ENCODE data around the gene CNN1.

The CNN1 gene

GRCh38 chr19:11541238-11541637 lies 2.6 kb downstream of the CNN1 start:
- Histone ChIP-seq H3K4me2 (ENCODE audit: low read length) (no peak overlapping the region), H3K4me1 (ENCODE audit: insufficient read depth, low read length, severe bottlenecking) (no peaks in the 10 kb centered on the region), H3K27me3 (ENCODE audit: insufficient read depth, low read length) (peaks cover 4% of the 10 kb centered on the region; the same call in 1 of the 2 replicates), H3K4me3 (ENCODE audit: low read depth, low read length, poor library complexity, severe bottlenecking) (no peak overlapping the region), H2AFZ (ENCODE audit: low read length) (no peak overlapping the region), H3F3A (ENCODE audit: insufficient read depth, low read length) (no peaks in the 10 kb centered on the region), H3K9me3 (ENCODE audit: low read length) (no peaks in the 10 kb centered on the region), H3K9ac (ENCODE audit: low read length) (no peak overlapping the region), H3K36me3 (ENCODE audit: insufficient read depth, low read length) (no peaks in the 10 kb centered on the region), H3K27ac (ENCODE audit: low read depth, low read length, poor library complexity, severe bottlenecking) (no peak overlapping the region), H3K9me2 (ENCODE audit: low read depth, low read length) (no peaks in the 10 kb centered on the region), H3K79me2 (ENCODE audit: insufficient read depth, low read length) (no peaks in the 10 kb centered on the region), H4K20me1 (ENCODE audit: insufficient read depth, low read length) (no peaks in the 10 kb centered on the region)
- no peak for TF ChIP-seq EZH2 (IDR thresholded peaks at IDR 0.05; ENCODE audit: borderline replicate concordance, low read length)
- TF ChIP-seq, protein P1, sequence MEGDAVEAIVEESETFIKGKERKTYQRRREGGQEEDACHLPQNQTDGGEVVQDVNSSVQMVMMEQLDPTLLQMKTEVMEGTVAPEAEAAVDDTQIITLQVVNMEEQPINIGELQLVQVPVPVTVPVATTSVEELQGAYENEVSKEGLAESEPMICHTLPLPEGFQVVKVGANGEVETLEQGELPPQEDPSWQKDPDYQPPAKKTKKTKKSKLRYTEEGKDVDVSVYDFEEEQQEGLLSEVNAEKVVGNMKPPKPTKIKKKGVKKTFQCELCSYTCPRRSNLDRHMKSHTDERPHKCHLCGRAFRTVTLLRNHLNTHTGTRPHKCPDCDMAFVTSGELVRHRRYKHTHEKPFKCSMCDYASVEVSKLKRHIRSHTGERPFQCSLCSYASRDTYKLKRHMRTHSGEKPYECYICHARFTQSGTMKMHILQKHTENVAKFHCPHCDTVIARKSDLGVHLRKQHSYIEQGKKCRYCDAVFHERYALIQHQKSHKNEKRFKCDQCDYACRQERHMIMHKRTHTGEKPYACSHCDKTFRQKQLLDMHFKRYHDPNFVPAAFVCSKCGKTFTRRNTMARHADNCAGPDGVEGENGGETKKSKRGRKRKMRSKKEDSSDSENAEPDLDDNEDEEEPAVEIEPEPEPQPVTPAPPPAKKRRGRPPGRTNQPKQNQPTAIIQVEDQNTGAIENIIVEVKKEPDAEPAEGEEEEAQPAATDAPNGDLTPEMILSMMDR (IDR thresholded peaks at IDR 0.05; ENCODE audit: low read length): no peak

DNA sequence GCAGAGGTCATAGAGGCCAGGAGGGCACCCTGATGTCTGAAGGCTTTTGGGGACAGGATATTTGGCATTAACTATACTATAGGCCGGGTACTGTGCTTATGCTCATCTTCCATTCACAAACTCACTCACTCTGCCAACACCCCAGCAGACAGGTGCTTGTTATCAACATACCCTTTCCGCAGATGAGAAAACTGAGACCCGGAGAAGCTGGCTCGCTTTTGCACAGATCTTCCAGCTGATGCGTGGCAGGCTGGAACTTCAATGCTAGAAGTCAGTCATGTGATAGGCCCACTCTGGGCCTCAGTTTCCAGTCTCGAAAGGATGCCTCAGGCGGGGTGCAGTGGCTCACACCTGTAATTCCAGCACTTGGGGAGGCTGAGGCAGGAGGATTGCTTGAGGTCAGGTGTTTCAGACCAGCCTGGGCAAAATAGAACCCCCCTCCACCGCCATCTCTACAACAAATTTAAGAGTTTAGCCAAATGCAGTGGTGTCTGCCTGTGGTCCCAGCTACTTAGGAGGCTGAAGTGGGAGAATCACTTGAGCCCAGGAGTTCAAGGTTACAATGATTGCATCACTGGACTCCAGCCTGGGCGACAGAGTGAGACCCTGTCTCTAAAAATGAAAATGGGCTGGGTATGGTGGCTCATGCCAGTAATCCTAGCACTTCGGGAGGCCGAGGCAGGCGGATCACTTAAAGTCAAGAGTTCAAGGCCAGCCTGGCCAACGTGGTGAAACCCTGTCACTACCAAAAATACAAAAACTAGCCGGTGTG lies 9.5 kb downstream of the CNN1 start:
- Histone ChIP-seq H3F3A (ENCODE audit: insufficient read depth, low read length) (no peaks in the 10 kb centered on the region), H3K9me3 (ENCODE audit: low read length) (no peaks in the 10 kb centered on the region), H3K4me1 (ENCODE audit: insufficient read depth, low read length, severe bottlenecking) (peaks cover 6% of the 10 kb centered on the region), H4K20me1 (ENCODE audit: insufficient read depth, low read length) (no peaks in the 10 kb centered on the region), H3K27ac (ENCODE audit: low read depth, low read length, poor library complexity, severe bottlenecking) (no peak overlapping the region), H3K36me3 (ENCODE audit: insufficient read depth, low read length) (peaks cover 9% of the 10 kb centered on the region; the same call in 1 of the 2 replicates), H3K9ac (ENCODE audit: low read length) (no peak overlapping the region), H3K4me3 (ENCODE audit: low read depth, low read length, poor library complexity, severe bottlenecking) (no peak overlapping the region), H3K27me3 (ENCODE audit: insufficient read depth, low read length) (no peaks in the 10 kb centered on the region), H2AFZ (ENCODE audit: low read length) (no peak overlapping the region), H3K9me2 (ENCODE audit: low read depth, low read length) (no peaks in the 10 kb centered on the region), H3K79me2 (ENCODE audit: insufficient read depth, low read length) (no peaks in the 10 kb centered on the region), H3K4me2 (ENCODE audit: low read length) (no peak overlapping the region)
- no peak for TF ChIP-seq EZH2 (IDR thresholded peaks at IDR 0.05; ENCODE audit: borderline replicate concordance, low read length)
- TF ChIP-seq, protein P1 (IDR thresholded peaks at IDR 0.05; ENCODE audit: low read length): no peak

DNA sequence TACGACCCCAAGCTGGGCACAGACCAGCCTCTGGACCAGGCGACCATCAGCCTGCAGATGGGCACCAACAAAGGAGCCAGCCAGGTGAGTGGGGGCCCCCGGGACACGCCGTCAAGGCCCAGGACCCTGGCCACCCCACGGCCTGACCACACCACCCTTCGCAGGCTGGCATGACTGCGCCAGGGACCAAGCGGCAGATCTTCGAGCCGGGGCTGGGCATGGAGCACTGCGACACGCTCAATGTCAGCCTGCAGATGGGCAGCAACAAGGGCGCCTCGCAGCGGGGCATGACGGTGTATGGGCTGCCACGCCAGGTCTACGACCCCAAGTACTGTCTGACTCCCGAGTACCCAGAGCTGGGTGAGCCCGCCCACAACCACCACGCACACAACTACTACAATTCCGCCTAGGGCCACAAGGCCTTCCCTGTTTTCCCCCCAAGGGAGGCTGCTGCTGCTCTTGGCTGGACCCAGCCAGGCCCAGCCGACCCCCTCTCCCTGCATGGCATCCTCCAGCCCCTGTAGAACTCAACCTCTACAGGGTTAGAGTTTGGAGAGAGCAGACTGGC lies 10.8 kb downstream of the CNN1 start:
- no peaks in the 10 kb centered on the region for H3K9me3 ChIP-seq (ENCODE audit: low read length)
- no peaks in the 10 kb centered on the region for H3F3A ChIP-seq (ENCODE audit: insufficient read depth, low read length)
- H2AFZ ChIP-seq (ENCODE audit: low read length): no peak overlapping the region
- H4K20me1 ChIP-seq (ENCODE audit: insufficient read depth, low read length): no peaks in the 10 kb centered on the region
- H3K9me2 ChIP-seq (ENCODE audit: low read depth, low read length): no peaks in the 10 kb centered on the region
- H3K79me2 ChIP-seq (ENCODE audit: insufficient read depth, low read length): no peaks in the 10 kb centered on the region
- peaks cover 23% of the 10 kb centered on the region for H3K36me3 ChIP-seq (ENCODE audit: insufficient read depth, low read length)
- no peak overlapping the region for H3K4me3 ChIP-seq (ENCODE audit: low read depth, low read length, poor library complexity, severe bottlenecking)
- H3K27me3 ChIP-seq (ENCODE audit: insufficient read depth, low read length): no peaks in the 10 kb centered on the region
- H3K9ac ChIP-seq (ENCODE audit: low read length): no peak overlapping the region
- H3K4me1 ChIP-seq (ENCODE audit: insufficient read depth, low read length, severe bottlenecking): peaks cover 7% of the 10 kb centered on the region
- H3K27ac ChIP-seq (ENCODE audit: low read depth, low read length, poor library complexity, severe bottlenecking): no peak overlapping the region
- TF ChIP-seq, protein P1 (IDR thresholded peaks at IDR 0.05; ENCODE audit: low read length): no peak
- no peak for TF ChIP-seq EZH2 (IDR thresholded peaks at IDR 0.05; ENCODE audit: borderline replicate concordance, low read length)
- H3K4me2 ChIP-seq (ENCODE audit: low read length): no peak overlapping the region

All from OCI-LY1 (cell line).